Upper lobe of left lung (tissue), 4 donors: ENCODE data around the gene APOBEC3B.

Source experiments
- CTCF ChIP-seq, 6 experiments: fragments of 450-650 bp in 4 of 6; fragments of 200-600 bp in 2 of 6; sonication (generic) in 2 of 6; IDR thresholded peaks; one replicate each; pipeline ENCODE4 v1.5.1; 2016 to 2019; ENCODE audit warnings: antibody characterized with exemption in 6 of 6
- EP300 ChIP-seq, 4 donors: sonication (generic); formaldehyde crosslinking; IDR thresholded peaks; one replicate each; pipeline ENCODE4 v1.5.1; 2017; ENCODE audit warnings: antibody characterized with exemption in 4 of 4, control low read depth in 2 of 4
- POLR2A ChIP-seq, 4 donors: fragments of 450-650 bp; IDR thresholded peaks; one replicate each; pipeline ENCODE4 v1.5.1; 2016 to 2017; ENCODE audit warnings: antibody characterized with exemption in 4 of 4, mild to moderate bottlenecking in 2 of 4
- POLR2AphosphoS5 ChIP-seq, 2 donors: sonication (generic); formaldehyde crosslinking; IDR thresholded peaks; one replicate each; pipeline ENCODE4 v1.5.1; 2017; ENCODE audit warnings: antibody characterized with exemption in 2 of 2

DNA sequence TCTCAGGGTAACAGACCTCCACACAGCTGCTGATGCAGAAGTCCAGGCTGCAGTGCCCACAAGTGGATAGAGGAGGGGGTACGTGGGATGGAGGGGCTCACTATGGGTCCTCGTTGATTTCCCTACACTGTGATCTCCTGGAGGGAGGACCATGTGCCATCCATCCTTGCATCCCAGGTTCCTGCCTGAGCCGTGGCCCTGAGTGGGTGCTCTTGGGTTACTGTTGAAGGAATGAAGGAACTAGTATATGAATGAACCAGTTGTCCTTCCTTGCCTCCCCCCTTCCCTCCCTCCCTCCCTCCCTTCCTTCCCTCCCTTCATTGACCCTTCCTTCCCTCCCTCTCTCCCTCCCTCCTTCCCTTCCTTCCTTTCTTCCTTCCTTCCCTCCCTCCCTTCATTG is 15.4 kb downstream of the APOBEC3B start:
- TF ChIP-seq CTCF (IDR thresholded peaks at IDR 0.05) (no peak), POLR2A (IDR thresholded peaks at IDR 0.05) (no peak), EP300 (IDR thresholded peaks at IDR 0.05) (no peak), POLR2AphosphoS5 (IDR thresholded peaks at IDR 0.05) (no peak)
